Chondrocyte (in vitro differentiated cells): Measurements from ENCODE around the gene KRTAP29-1. TPM values are rescaled to one million over a fixed set of nuclear protein-coding genes. Genes with fewer than 3 reads are reported as not detected.

ENCODE experiments used
- DNase-seq: peaks from one replicate; pipeline ENCODE4 v3.0.0; 2021; ENCODE audit warnings: mixed read lengths, low spot score
- H3K27ac Mint-ChIP-seq: one replicate; pipeline ENCODE4 v1.8.0; 2021; ENCODE audit warnings: mild to moderate bottlenecking, moderate library complexity, mixed read lengths; ENCODE audit not compliant: unreplicated experiment
- H3K27me3 Mint-ChIP-seq: 2 replicates; pipeline ENCODE4 v1.8.0; 2021; ENCODE audit warnings: low read depth, mixed read lengths
- H3K36me3 Mint-ChIP-seq: 2 replicates; pipeline ENCODE4 v1.8.0; 2021; ENCODE audit warnings: low read depth, mixed read lengths
- H3K4me1 Mint-ChIP-seq: 2 replicates; pipeline ENCODE4 v1.8.0; 2021; ENCODE audit warnings: low read depth, mild to moderate bottlenecking, mixed read lengths
- H3K4me3 Mint-ChIP-seq: one replicate; pipeline ENCODE4 v1.8.0; 2021; ENCODE audit warnings: mild to moderate bottlenecking, moderate library complexity, mixed read lengths; ENCODE audit not compliant: unreplicated experiment
- H3K9me3 Mint-ChIP-seq: 2 replicates; pipeline ENCODE4 v1.8.0; 2021; ENCODE audit warnings: low read depth, mixed read lengths
- total RNA-seq: library from RNA; stranded (reverse); gene quantifications from 3 replicates; pipeline ENCODE4 v1.2.1, GENCODE V29; 2021
- TF ChIP-seq, protein P1 (sequence below): fragments of 200-600 bp; sonication (generic); IDR thresholded peaks from 2 replicates; pipeline ENCODE4 v1.5.0; 2021; ENCODE audit warnings: antibody characterized with exemption, mild to moderate bottlenecking, moderate library complexity

Gene KRTAP29-1
- total RNA-seq, 1 donor from 2014 or later, result not detected

DNA sequence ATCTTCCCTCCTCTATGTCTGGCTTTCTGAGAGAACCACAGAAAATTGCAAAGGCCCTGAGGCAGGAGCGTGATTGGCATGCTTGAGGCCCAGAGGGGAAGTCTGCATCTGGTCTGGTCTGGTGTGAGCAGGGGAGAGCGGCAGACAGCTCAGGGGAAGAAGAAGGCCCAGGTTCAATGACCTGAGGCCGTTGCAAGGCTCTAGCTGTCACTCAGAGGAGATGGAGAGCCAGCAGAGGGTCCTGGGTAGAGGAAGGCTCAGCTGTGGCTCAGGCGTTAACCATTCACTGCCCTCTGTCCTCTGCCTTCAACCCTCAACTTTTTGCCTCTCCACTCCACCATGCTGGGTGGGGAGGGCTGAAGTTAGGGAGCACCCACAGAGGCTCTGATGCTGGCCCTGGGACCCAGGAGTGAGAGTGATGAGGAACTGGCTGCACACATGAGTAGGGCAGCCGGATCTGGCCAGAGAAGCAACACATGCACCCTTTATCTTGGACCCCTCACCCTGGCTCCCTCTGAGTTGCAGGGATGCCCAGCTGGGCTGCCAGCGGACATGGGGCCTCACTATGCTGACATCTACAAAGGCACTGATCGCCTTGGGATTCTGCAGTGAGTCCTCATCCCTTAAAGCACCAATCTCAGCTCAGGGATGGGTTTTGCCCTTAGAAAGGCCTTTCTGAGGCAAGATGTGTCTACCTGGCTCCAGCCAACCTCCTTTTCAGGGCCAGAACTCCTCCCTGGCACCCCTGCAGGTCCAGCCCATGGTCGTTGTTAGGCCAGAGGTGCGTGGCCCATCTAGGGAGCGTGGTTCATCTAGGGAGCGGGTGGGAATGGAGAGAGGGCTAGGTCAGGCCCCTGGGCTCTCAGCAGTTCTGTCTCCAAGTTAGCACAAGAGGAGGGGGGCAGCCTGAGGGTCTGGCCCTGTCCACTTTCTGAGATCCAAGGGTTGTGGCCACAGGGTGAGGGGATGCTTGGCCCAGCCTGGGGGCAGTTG is 20.5 kb upstream of the KRTAP29-1 start:
- H3K4me3 Mint-ChIP-seq, result no peak overlapping the region
- peaks cover 6% of the 10 kb centered on the region for H3K4me1 Mint-ChIP-seq
- H3K27ac Mint-ChIP-seq, result no peak overlapping the region
- DNase-seq, result no peak
- TF ChIP-seq, protein P1, sequence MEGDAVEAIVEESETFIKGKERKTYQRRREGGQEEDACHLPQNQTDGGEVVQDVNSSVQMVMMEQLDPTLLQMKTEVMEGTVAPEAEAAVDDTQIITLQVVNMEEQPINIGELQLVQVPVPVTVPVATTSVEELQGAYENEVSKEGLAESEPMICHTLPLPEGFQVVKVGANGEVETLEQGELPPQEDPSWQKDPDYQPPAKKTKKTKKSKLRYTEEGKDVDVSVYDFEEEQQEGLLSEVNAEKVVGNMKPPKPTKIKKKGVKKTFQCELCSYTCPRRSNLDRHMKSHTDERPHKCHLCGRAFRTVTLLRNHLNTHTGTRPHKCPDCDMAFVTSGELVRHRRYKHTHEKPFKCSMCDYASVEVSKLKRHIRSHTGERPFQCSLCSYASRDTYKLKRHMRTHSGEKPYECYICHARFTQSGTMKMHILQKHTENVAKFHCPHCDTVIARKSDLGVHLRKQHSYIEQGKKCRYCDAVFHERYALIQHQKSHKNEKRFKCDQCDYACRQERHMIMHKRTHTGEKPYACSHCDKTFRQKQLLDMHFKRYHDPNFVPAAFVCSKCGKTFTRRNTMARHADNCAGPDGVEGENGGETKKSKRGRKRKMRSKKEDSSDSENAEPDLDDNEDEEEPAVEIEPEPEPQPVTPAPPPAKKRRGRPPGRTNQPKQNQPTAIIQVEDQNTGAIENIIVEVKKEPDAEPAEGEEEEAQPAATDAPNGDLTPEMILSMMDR, result no peak
- peaks cover 12% of the 10 kb centered on the region for H3K9me3 Mint-ChIP-seq
- peaks cover 2% of the 10 kb centered on the region for H3K27me3 Mint-ChIP-seq
- peaks cover 3% of the 10 kb centered on the region for H3K36me3 Mint-ChIP-seq

DNA sequence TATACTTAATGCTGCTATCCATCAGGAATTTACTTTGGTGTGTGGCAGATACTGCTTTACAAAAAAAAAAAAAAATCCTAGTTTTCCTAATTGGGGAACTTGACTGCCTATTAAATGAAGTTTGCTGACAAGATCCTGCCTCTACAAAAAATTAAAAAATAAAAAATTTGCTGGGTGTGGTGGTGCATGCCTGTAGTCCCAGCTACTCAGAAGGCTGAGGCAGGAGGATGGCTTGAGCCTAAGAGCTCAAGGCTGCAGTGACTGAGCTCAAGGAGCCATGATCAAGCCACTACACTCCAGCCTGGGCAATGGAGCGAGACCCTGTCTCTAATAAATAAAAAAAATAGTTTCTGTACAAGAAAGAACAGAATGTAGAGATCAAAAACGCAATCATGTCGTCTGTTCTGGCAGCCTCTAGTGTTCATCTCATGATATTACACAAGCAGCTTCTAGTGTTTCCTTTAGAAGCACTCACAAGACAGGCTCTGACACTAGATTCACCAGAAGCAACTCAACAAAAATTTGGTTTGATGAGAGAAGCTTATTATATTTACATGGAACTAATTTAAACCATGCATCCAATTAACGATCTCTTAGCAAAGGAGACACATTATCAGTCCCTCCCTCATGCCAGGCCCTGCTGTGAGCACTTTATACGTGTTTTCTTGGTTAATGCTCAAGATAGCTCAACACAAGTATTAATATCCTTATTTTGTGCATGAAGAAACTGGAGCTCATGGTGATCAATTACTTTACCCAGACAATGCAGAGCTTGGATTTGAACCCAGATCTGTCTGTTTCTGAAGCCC is 19.6 kb upstream of the KRTAP29-1 start:
- TF ChIP-seq, protein P1, result peak; percentile 92

DNA sequence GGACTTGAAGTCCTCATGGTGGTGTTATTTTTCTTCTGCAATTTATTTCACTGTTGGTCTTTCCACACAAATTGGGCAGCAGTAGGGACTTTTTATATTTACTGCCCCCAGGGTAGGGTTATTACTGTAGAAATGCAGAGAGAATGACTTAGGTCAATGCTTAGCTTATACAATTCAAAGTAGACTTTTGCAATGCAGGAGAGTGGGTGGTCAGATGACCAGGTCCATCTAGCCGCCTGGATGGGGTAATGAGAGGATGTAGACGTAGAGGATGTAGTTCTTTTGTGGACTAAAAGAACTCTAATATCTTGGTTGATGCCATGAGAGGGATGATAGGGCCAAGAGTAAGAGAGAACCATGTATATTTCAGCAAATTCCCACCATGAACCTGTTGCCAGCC is 15.6 kb upstream of the KRTAP29-1 start:
- H3K27ac Mint-ChIP-seq, result no peak overlapping the region
- TF ChIP-seq, protein P1, result no peak
- peaks cover 12% of the 10 kb centered on the region for H3K9me3 Mint-ChIP-seq

More for the DNA sequence above, 19.6 kb upstream of the KRTAP29-1 start:
- H3K27ac Mint-ChIP-seq, result no peak overlapping the region
- no peak for DNase-seq
- H3K4me3 Mint-ChIP-seq, result no peak overlapping the region
- peaks cover 6% of the 10 kb centered on the region for H3K4me1 Mint-ChIP-seq
- peaks cover 2% of the 10 kb centered on the region for H3K27me3 Mint-ChIP-seq
- H3K36me3 Mint-ChIP-seq, result peaks cover 3% of the 10 kb centered on the region
- H3K9me3 Mint-ChIP-seq, result peaks cover 12% of the 10 kb centered on the region

DNA sequence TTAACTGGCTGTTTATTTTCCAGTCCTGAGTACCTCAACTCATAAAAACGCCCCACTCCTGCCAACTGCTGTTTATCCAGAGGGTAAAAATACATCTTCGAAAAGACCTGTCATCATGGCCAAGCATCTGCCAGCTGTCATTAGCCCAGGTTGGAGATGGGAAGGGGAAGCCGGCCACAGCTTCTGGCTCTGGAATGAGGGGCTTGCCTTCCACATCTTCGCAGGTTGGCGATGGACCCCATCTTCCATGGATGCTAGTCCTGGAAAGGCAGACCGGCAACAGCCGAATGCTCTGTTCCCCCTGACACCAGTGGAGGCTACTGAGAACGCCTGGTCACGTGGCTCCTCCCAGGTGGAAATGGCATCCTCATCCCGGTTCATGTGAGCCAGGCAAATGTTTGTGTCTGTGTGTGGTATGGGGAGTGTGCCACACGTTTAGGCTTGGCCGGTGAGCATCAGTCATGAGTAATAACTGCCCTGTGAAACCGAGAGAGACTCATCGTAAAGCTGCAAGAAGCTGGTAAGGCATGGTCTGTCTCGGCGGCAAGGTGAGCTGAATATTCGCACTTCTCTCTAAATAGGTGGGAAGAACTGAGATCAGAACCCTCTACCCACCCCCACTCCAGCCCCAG is 13.3 kb upstream of the KRTAP29-1 start:
- Mint-ChIP-seq H3K4me3 (no peak overlapping the region), H3K27ac (no peak overlapping the region), H3K36me3 (peaks cover 3% of the 10 kb centered on the region), H3K4me1 (no peaks in the 10 kb centered on the region), H3K9me3 (peaks cover 12% of the 10 kb centered on the region), H3K27me3 (peaks cover 11% of the 10 kb centered on the region)
- TF ChIP-seq, protein P1, result no peak
- no peak for DNase-seq

More for the DNA sequence above, 15.6 kb upstream of the KRTAP29-1 start:
- peaks cover 3% of the 10 kb centered on the region for H3K36me3 Mint-ChIP-seq
- peaks cover 6% of the 10 kb centered on the region for H3K4me1 Mint-ChIP-seq
- peaks cover 8% of the 10 kb centered on the region for H3K27me3 Mint-ChIP-seq
- no peak overlapping the region for H3K4me3 Mint-ChIP-seq
- DNase-seq, result no peak
